Measurements from ENCODE around the gene PRKCH. TPM values are rescaled to one million over a fixed set of nuclear protein-coding genes. Genes with fewer than 3 reads are reported as not detected.

Gene PRKCH
- total RNA-seq, 1 donor = 3.3 TPM

GRCh38 chr14:61524211-61524806, 202.9 kb downstream of the PRKCH start:
- no peaks in the 10 kb centered on the region for H3K9me3 ChIP-seq (ENCODE audit: low read depth, low read length)
- no peaks in the 10 kb centered on the region for H4K20me1 ChIP-seq (ENCODE audit: insufficient read depth, low read length)
- peak overlapping the region; percentile 32 for H3K4me2 ChIP-seq (ENCODE audit: insufficient read depth, low read length)
- DNase-seq (ENCODE audit: insufficient read length, low spot score, missing footprints) = peak; percentile 43
- no peak for TF ChIP-seq CTCF (IDR thresholded peaks at IDR 0.05; ENCODE audit: extremely low read depth, low read depth, low read length)
- no peak overlapping the region for H3K4me3 ChIP-seq (ENCODE audit: insufficient read depth, low read length)
- H3K79me2 ChIP-seq (ENCODE audit: insufficient read depth, low read length) = no peaks in the 10 kb centered on the region
- H3K27me3 ChIP-seq (ENCODE audit: insufficient read depth, low read length) = no peaks in the 10 kb centered on the region
- H2AFZ ChIP-seq (ENCODE audit: low read length) = no peak overlapping the region
- no peaks in the 10 kb centered on the region for H3K36me3 ChIP-seq (ENCODE audit: insufficient read depth, low read length)
- peaks cover 62% of the 10 kb centered on the region for H3K4me1 ChIP-seq (ENCODE audit: insufficient read depth, low read length)
- peak overlapping the region; percentile 89 for H3K27ac ChIP-seq (ENCODE audit: low read depth, low read length)

- H3K36me3 ChIP-seq (ENCODE audit: insufficient read depth, low read length) = no peaks in the 10 kb centered on the region
- H2AFZ ChIP-seq (ENCODE audit: low read length) = no peak overlapping the region
- H3K4me2 ChIP-seq (ENCODE audit: insufficient read depth, low read length) = peak overlapping the region; percentile 32
- peaks cover 62% of the 10 kb centered on the region for H3K4me1 ChIP-seq (ENCODE audit: insufficient read depth, low read length)
- H3K4me3 ChIP-seq (ENCODE audit: insufficient read depth, low read length) = no peak overlapping the region
- H3K9me3 ChIP-seq (ENCODE audit: low read depth, low read length) = no peaks in the 10 kb centered on the region
- peak overlapping the region; percentile 89 for H3K27ac ChIP-seq (ENCODE audit: low read depth, low read length)
- TF ChIP-seq CTCF (IDR thresholded peaks at IDR 0.05; ENCODE audit: extremely low read depth, low read depth, low read length) = no peak
- H3K27me3 ChIP-seq (ENCODE audit: insufficient read depth, low read length) = no peaks in the 10 kb centered on the region
- H4K20me1 ChIP-seq (ENCODE audit: insufficient read depth, low read length) = no peaks in the 10 kb centered on the region
- no peak for DNase-seq (ENCODE audit: insufficient read length, low spot score, missing footprints)
- no peaks in the 10 kb centered on the region for H3K79me2 ChIP-seq (ENCODE audit: insufficient read depth, low read length)
These were observed 203.5 kb downstream of the PRKCH start for GRCh38 chr14:61524936-61525292.

GRCh38 chr14:61525293-61526011, 204.1 kb downstream of the PRKCH start:
- Histone ChIP-seq H3K4me2 (ENCODE audit: insufficient read depth, low read length) (peak overlapping the region; percentile 12), H4K20me1 (ENCODE audit: insufficient read depth, low read length) (no peaks in the 10 kb centered on the region), H3K27me3 (ENCODE audit: insufficient read depth, low read length) (no peaks in the 10 kb centered on the region), H2AFZ (ENCODE audit: low read length) (no peak overlapping the region), H3K4me1 (ENCODE audit: insufficient read depth, low read length) (peaks cover 62% of the 10 kb centered on the region), H3K9me3 (ENCODE audit: low read depth, low read length) (no peaks in the 10 kb centered on the region), H3K27ac (ENCODE audit: low read depth, low read length) (peak overlapping the region; percentile 89), H3K36me3 (ENCODE audit: insufficient read depth, low read length) (no peaks in the 10 kb centered on the region), H3K4me3 (ENCODE audit: insufficient read depth, low read length) (no peak overlapping the region), H3K79me2 (ENCODE audit: insufficient read depth, low read length) (no peaks in the 10 kb centered on the region)
- peak; percentile 44 for DNase-seq (ENCODE audit: insufficient read length, low spot score, missing footprints)
- no peak for TF ChIP-seq CTCF (IDR thresholded peaks at IDR 0.05; ENCODE audit: extremely low read depth, low read depth, low read length)
